Spleen (tissue), 7 donors: ENCODE measurements around the gene ADAMTS17.

Experiments used
- POLR2A ChIP-seq, 3 donors: fragments of 450-650 bp; IDR thresholded peaks; one replicate each; pipeline ENCODE4 v1.5.1; 2017; ENCODE audit warnings: antibody characterized with exemption in 3 of 3, mild to moderate bottlenecking in 1 of 3
- POLR2AphosphoS5 ChIP-seq, 3 donors: sonication (generic); formaldehyde crosslinking; IDR thresholded peaks; one replicate each; pipeline ENCODE4 v1.5.1; 2017; ENCODE audit warnings: antibody characterized with exemption in 3 of 3
- TF ChIP-seq, protein P1 (sequence below), 11 experiments: fragments of 200-600 bp in 7 of 11; fragments of 450-650 bp in 4 of 11; sonication (generic) in 4 of 11; IDR thresholded peaks in 8 of 11; conservative IDR thresholded peaks in 3 of 11; 1 replicate in 7 of 11; 2 replicates in 4 of 11; pipeline versions ENCODE4 v1.4.0 to v1.8.0; 2016 to 2021; ENCODE audit warnings: antibody characterized with exemption in 11 of 11, inconsistent platforms in 4 of 11, mild to moderate bottlenecking in 1 of 11
- donor health status: DM: no; HTN: no; CAD: no; lungs with moderate emphysema.
- donor health status: DM: no; HTN: no; CAD: no.
- donor health status: DM: no; HTN: no; CAD: no.

DNA sequence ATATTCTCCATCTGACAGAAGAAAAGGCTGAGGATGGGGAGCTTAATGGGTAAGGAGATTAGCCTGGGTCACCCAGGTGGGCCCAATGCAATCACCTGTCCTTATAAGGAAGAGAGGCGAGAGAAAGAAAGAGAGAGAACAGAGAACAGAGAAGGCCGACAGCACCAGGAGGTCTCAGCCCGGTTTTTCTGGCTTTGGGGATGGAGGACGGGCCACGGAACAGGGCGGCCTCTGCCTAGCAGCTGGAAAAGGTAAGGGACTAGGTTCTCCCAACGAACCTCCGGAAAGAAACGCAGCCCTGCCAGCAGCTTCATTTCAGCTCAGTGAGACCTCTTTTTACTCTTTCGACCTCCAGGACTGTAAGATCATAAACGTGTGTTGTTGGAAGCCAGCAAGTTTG, 412.5 kb downstream of the ADAMTS17 start:
- TF ChIP-seq, protein P1, sequence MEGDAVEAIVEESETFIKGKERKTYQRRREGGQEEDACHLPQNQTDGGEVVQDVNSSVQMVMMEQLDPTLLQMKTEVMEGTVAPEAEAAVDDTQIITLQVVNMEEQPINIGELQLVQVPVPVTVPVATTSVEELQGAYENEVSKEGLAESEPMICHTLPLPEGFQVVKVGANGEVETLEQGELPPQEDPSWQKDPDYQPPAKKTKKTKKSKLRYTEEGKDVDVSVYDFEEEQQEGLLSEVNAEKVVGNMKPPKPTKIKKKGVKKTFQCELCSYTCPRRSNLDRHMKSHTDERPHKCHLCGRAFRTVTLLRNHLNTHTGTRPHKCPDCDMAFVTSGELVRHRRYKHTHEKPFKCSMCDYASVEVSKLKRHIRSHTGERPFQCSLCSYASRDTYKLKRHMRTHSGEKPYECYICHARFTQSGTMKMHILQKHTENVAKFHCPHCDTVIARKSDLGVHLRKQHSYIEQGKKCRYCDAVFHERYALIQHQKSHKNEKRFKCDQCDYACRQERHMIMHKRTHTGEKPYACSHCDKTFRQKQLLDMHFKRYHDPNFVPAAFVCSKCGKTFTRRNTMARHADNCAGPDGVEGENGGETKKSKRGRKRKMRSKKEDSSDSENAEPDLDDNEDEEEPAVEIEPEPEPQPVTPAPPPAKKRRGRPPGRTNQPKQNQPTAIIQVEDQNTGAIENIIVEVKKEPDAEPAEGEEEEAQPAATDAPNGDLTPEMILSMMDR (IDR thresholded peaks at IDR 0.05 in 8 of 11, conservative IDR thresholded peaks at IDR 0.05 in 3 of 11): no peak
- TF ChIP-seq POLR2A (IDR thresholded peaks at IDR 0.05) (no peak), POLR2AphosphoS5 (IDR thresholded peaks at IDR 0.05) (no peak)
